ENCODE measurements around the gene UGT1A8. TPM values are rescaled to one million over a fixed set of nuclear protein-coding genes. Genes with fewer than 3 reads are reported as not detected.

UGT1A8 gene
- total and polyA plus RNA-seq, 11 donors = not detected

DNA sequence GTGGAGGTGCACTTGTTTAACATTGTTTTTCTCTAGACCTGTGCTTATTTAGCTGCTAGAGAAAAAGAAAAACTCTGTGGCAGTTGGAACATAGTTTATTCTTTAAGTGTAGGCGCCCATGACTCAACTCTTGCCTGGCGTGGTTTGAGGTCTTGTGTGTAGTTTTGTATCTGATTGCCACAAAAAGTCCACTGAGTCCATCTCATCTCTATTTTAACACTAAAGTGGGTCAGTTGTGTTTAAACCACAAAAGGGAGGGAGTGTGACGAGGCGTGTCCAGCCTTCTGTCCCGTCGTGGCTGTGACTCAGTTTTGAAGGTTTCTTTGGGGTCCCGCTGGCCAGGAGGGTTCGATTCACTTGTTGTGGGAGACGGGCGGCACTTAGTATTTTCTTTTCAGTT, 39.0 kb downstream of the UGT1A8 start:
- Histone ChIP-seq H3K4me3 (no peak overlapping the region), H3K9me3 (peaks cover 0 to 9% (median 0%) of the 10 kb centered on the region in 12 donors), H3K36me3 (no peaks in the 10 kb centered on the region), H3K4me1 (no peaks in the 10 kb centered on the region), H3K27ac (no peak overlapping the region), H3K27me3 (peaks cover 0 to 8% (median 0%) of the 10 kb centered on the region in 9 donors)
- WGBS, 4 donors = 81 to 90% (median 88%) methylated on average over 10 of the region's 10 CpGs
- intact Hi-C loops (cut with DNase I) = no loop called here
- no peak for ATAC-seq
- no peak for DNase-seq
- TF ChIP-seq, protein P1, sequence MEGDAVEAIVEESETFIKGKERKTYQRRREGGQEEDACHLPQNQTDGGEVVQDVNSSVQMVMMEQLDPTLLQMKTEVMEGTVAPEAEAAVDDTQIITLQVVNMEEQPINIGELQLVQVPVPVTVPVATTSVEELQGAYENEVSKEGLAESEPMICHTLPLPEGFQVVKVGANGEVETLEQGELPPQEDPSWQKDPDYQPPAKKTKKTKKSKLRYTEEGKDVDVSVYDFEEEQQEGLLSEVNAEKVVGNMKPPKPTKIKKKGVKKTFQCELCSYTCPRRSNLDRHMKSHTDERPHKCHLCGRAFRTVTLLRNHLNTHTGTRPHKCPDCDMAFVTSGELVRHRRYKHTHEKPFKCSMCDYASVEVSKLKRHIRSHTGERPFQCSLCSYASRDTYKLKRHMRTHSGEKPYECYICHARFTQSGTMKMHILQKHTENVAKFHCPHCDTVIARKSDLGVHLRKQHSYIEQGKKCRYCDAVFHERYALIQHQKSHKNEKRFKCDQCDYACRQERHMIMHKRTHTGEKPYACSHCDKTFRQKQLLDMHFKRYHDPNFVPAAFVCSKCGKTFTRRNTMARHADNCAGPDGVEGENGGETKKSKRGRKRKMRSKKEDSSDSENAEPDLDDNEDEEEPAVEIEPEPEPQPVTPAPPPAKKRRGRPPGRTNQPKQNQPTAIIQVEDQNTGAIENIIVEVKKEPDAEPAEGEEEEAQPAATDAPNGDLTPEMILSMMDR (IDR thresholded peaks at IDR 0.05) = no peak
- no peak for TF ChIP-seq POLR2A (IDR thresholded peaks at IDR 0.05)

DNA sequence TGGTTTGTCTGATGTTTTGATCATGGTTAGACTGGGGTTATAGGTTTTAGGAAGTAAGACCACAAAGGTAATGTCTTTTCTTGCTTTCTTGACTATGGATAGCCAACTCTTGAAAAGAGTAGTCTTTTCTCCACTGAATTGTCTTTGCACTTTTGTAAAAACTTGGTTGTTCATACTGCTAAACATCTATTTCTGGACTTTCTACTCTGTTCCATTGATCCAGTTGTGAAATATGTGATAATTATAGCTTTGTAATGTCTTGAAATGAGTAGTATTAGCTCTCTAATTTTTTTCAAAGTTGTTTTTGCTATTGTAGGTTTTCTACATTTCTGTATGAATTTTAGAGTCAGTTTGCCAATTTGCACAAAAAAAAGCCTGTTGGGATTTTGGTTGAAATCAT, 41.2 kb downstream of the UGT1A8 start:
- no peaks in the 10 kb centered on the region for H3K4me1 ChIP-seq
- TF ChIP-seq, protein P1 (IDR thresholded peaks at IDR 0.05) = no peak
- TF ChIP-seq POLR2A (IDR thresholded peaks at IDR 0.05) = no peak
- no peak overlapping the region for H3K27ac ChIP-seq
- DNase-seq (no peak), ATAC-seq (no peak)
- no peaks in the 10 kb centered on the region for H3K36me3 ChIP-seq
- peaks cover 0 to 2% (median 0%) of the 10 kb centered on the region in 9 donors for H3K27me3 ChIP-seq
- H3K9me3 ChIP-seq = peaks cover 0 to 9% (median 0%) of the 10 kb centered on the region in 12 donors
- intact Hi-C loops (cut with DNase I) = no loop called here
- no peak overlapping the region for H3K4me3 ChIP-seq

DNA sequence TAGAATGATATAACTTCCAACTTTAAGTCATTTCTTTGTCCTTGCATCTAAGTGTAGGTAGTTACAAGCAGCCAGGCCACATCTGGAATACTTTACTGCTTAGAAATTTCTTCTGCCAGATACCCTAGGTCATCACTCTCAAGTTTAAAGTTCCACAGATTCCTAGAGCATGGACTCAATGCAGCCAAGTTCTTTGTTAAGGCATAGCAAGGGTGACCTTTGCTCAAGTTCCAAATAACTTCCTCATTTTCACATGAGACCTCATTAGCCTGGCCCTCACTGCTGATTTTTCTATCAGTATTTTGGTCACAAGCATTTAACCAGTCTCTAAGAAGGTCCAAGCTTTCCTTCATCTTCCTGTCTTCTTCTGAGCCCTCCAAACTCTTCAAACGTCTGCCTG, 46.5 kb downstream of the UGT1A8 start:
- DNase-seq (no peak), ATAC-seq (no peak)
- 18 to 45% (median 33%) methylated on average over 1 of the region's 1 CpG for WGBS, 4 donors
- Histone ChIP-seq H3K27ac (no peak overlapping the region), H3K9me3 (peaks cover 0 to 11% (median 0%) of the 10 kb centered on the region in 12 donors), H3K4me3 (no peak overlapping the region), H3K27me3 (peaks cover 0 to 5% (median 0%) of the 10 kb centered on the region in 9 donors), H3K36me3 (no peaks in the 10 kb centered on the region), H3K4me1 (no peaks in the 10 kb centered on the region)
- TF ChIP-seq, protein P1 (IDR thresholded peaks at IDR 0.05) = no peak
- no peak for TF ChIP-seq POLR2A (IDR thresholded peaks at IDR 0.05)
- intact Hi-C loops (cut with DNase I) = no loop called here

DNA sequence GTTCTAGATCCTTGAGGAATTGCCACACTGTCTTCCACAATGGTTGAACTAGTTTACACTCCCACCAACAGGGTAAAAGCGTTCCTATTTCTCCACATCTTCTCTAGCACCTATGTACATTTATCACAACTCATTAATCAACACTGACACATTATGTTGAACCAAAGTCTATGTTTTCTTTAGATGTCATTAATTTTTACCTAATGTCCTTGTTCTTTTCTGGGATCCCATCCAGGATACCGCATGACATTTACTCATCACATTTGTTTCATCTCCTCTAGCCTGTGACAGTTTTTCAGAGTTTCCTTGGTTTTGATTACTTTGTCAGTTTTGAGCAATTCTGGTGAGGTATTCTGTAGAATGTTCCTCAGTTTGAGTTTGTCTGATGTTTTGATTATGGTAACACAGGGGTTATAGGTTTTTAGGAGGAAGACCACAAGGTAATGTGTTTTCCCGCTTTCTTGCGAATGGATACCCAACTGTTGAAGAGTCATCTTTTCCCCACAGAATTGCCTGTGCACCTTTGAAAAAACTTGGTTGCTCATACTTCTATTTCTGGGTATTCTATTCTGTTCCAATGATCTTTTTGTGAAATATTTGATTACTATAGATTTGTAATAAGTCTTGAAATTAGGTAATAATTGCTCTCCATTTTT, 51.3 kb downstream of the UGT1A8 start:
- Histone ChIP-seq H3K27ac (no peak overlapping the region), H3K4me3 (no peak overlapping the region), H3K4me1 (no peaks in the 10 kb centered on the region), H3K27me3 (peaks cover 0 to 3% (median 0%) of the 10 kb centered on the region in 9 donors), H3K36me3 (no peaks in the 10 kb centered on the region), H3K9me3 (peaks cover 0 to 11% (median 0%) of the 10 kb centered on the region in 12 donors)
- TF ChIP-seq POLR2A (IDR thresholded peaks at IDR 0.05) = no peak
- TF ChIP-seq, protein P1 (IDR thresholded peaks at IDR 0.05) = no peak
- WGBS, 4 donors = 88 to 93% (median 90%) methylated on average over 4 of the region's 4 CpGs
- intact Hi-C loops (cut with DNase I) = no loop called here
- ATAC-seq (no peak), DNase-seq (no peak)

Measured in heart left ventricle (tissue), 16 donors.